Epidermal melanocyte (primary cell): ENCODE data around the gene TAGLN3.

Source experiments
- DNase-seq: peaks from one replicate; pipeline ENCODE4 v3.0.0; 2011; ENCODE audit warnings: low spot score; ENCODE audit not compliant: insufficient read length

The TAGLN3 gene

GRCh38 chr3:111998636-111999483 lies at the start of gene TAGLN3:
Gene TAGLN3, plus strand, starts transcription at chr3:111998922. Its CDS starts 501 bp downstream, at chr3:111999423.
- DNase-seq: no peak

- DNase-seq: no peak
These were observed 49.0 kb upstream of the TAGLN3 start for GRCh38 chr3:111949712-111950111.

DNA sequence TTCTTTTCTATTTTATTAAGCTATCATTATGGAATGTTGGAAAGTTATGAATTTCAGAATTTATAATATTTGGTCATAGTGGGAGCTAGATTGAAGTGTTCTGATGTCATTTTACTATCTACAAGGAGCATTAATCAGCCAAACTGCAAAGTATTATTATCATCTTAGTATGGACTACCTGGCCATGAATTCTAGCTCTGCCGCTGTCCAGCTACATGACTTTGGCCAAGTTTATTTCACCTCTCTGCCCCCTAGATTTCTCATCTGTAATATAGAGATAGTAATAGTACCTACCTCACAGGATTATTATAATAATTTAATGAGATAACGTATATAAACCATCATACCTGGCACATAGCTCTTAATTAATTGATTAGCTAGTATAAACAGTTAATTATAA lies 47.7 kb upstream of the TAGLN3 start:
- no peak for DNase-seq

- DNase-seq: no peak
These were observed 46.6 kb upstream of the TAGLN3 start for GRCh38 chr3:111952086-111952485.

- no peak for DNase-seq
These were observed 45.8 kb upstream of the TAGLN3 start for GRCh38 chr3:111952866-111953450.

GRCh38 chr3:111954228-111954990 lies 44.3 kb upstream of the TAGLN3 start:
- DNase-seq: no peak

DNA sequence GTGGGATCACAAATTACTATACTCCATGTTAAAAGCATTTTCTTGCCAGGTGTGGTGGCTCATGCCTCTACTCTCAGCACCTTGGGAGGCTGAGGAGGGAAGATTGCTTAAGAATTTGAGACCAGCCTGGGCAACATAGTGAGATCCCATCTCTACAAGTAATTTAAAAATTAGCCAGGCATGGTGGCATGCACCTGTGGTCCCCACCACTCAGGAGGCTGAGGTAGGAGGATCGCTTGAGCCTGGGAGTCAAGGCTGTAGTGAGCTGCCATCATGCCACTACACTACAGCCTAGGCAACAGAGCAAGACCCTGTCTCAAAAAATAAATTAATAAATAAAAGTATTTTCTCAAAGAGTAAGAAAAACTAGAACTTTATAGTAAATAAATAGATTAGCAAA lies 42.8 kb upstream of the TAGLN3 start:
- no peak for DNase-seq

DNA sequence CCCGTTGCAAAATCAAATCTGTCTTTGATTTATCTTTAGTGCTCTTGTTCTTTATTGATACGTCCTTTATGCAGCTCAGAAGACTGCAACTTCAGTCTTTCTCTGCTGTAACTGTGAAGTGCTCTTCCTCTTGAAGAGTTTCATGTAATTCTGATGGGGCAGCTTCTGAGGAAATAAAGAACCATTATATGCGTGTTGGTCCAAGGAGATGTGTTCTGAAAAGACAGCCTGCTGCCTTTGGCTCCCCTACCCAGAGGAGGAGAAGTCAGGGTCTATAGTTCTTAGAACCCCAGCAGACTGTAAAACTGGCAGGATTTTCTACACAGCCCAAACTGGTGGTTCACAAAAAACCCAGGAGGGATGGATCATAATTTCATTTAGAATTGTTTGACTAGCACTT lies 42.3 kb upstream of the TAGLN3 start:
- no peak for DNase-seq

- DNase-seq: no peak
These were observed 41.6 kb upstream of the TAGLN3 start for GRCh38 chr3:111956995-111957734.

DNA sequence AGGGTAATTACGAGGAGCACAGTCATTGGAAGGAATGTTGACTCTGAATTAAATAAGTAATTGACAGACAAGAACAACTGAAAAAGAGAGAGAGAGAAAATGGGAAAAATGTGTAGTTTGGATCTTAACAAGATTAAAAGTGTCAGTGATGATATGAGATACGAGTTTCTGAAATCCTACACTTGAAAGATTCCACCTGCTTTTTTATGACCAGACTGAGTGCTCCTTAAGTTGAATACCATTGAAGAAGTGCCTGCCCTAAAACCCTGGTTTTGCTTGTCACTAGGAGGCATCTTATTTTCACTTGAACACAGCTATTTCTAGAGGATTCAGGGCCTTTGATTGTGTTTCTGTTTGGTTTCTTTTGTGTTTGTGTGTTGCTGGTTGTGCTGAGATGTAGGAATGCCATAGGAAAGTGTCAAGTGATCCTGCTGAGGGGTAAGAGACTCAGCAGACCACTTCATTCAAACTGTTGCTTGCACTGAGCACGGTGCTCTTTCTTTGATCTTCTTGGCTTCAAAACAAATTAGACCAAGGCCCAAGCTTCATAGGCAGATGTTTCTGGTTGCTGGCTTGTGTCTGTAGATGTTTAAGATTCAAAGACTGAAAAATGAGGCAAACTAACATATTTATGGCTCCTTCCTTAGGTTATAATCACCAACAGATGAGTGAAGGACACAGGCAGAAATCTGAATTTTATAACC lies 37.1 kb upstream of the TAGLN3 start:
- no peak for DNase-seq

DNA sequence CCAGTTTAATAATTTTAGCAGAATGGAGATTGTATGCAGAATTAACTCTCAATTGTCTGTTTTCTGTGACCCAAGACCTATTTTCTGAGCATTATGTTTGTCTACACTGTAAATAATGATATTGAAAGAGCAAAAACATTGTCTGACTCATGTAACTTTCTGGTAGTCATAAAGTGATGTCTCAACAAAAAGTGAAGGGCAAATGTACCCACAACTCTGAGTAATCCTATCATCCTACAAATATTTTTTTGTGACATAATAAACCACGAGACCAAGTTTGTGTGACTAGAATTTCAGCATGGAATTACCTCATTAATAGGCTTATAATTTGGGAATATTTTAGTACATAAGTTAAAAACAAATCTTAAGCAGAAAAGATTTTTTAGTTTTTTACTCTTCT lies 35.3 kb upstream of the TAGLN3 start:
- DNase-seq: no peak

- no peak for DNase-seq
These were observed 33.2 kb upstream of the TAGLN3 start for GRCh38 chr3:111965484-111965883.

DNA sequence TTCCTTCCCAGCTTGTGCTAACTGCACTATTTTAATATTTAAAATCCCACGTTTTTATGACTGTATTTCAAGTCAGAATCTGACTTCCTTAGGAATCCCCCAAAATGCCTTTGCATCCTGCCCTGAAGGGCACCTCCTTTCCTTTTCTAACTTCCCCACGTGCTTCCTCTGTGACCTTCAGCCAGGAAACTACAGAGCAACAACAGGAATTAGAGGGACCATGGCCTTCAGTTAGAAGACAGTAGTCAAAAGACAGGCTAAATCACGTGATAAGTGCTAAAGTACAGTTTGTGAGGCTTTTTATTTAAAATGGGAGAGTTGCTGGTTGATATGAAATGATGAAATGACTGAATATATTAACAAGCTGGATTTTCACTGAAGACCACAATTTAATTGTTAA lies 31.7 kb upstream of the TAGLN3 start:
- no peak for DNase-seq

- no peak for DNase-seq
These were observed 31.0 kb upstream of the TAGLN3 start for GRCh38 chr3:111967651-111968274.

DNA sequence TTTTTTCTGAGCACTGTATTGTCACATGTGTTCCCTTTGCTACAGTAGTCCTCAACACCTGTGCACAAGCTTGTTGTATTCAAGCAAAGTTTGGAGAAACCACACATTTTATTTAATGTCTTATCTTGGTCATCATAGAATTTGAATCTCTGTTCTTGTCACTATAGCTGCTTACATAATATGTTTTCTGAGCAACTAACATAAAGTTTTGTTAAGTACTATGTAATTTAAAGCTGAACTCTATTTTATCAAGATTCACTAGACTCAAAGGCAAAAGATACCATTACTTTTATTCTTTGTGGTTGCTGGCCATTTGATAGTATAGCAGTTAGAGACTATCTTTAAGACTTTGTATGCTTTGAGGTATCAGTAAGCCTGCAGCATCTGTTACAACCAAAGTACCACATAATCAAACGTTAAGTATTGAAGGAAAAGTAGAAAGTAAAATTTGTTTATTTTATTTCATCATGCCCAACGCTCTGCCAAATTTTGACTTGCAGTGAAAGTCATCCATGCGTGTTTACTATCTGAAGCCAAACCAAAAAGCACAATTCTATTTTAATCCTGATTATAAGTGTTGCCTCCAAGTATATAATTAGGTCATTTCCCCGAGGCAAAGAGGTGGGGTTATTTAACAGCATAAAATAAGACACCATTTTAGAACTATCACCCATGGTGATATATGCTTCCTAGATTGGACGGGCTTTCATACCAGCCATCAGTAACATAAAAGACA lies 30.2 kb upstream of the TAGLN3 start:
- no peak for DNase-seq

DNA sequence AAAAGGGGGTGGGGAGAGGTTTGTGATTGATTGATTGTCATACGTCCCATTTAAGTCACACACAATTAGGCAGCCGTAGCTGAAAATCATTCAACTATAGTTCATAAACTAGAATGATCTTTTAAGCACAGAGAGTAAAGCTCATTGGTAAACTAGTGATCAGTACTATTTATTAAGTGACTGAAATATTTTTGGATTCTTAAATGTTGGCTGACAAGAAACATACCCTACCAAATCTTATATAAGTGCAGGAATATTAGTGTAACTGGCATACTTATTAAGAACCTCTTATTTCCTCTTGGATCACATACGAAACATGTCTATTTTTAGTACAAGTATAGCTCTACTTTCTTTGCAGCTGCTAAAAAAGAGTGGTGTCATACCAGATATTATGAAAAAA lies 28.3 kb upstream of the TAGLN3 start:
- DNase-seq: no peak

DNA sequence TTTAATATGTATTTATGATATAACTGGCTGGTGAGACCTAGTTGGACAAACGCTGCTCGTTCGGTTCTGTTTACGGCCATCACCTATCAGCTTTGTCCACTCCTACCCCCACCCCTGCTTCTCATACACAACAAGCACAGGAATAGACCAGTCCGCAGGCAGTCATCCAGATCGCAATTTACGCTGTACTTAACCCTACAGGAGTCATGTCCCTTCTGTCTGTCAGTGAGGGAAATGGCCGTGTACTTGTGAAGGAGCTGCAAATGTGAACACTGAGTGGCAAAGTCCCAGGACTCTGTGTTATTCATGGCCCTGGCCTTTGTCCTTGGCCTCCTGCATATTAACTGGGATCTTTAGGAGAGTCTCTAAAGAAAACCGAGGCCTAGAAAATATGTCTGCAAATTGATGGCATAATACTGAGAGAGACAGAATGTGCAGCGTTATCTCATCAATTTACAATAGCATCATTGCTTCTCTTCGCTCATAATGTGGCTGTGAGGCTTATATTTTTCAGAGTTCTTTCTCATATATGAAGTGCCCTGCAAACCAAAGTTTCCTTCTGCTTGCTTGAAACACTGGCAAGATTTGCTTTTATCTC lies 27.1 kb upstream of the TAGLN3 start:
- DNase-seq: no peak

DNA sequence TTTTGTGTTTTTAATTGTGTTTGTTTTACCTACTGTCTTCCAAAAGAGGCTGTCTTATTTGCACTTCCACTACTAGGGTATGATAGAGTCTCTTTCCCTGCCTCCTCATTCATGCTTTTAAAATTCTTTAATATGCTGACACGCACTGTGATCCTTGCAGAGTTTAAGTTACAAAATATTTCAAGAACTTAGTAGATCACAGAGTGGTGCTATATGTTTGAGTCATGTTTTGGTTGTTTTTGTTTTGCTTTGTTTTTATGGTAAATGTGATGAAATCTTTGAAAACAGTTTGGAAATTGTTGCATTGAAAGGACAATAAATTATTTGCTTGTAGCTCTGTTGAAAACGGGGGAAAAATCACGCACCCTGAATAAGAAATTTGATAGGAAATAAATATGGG lies 25.8 kb upstream of the TAGLN3 start:
- DNase-seq: no peak

DNA sequence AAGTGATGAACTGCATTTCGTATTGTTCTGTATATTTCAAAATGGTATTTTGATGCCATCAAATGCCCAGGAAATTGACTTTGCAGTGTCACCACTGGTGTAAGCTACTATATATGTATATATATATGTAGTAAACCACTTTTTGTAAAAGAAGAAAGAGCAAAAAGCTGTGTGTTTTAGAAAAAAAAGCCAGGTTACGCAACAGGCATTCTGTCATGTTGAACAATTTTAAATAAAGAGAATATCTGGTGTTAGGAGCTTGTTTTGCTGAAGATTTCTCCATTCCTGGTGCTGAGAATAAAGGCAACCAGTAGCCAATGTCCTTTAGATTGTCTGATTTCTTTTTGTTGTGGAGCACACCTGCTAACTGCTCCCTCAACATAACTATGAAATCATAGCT lies 23.6 kb upstream of the TAGLN3 start:
- DNase-seq: no peak
